A549 (cell line): ENCODE measurements around the gene BEND6. TPM values are rescaled to one million over a fixed set of nuclear protein-coding genes. Genes with fewer than 3 reads are reported as not detected.

Source experiments
- ATAC-seq, 2 experiments: fragments of 200-7000 bp in 1 of 2; fragments of >200 bp in 1 of 2; cut with Nextera tagmentation in 1 of 2; cut with Tn5 transposase in 1 of 2; 3 replicates each; pipeline versions ENCODE4 v1.8.0 to v1.9.1; 2018 to 2020; ENCODE audit warnings: mild to moderate bottlenecking in 1 of 2, moderate library complexity in 1 of 2
- CTCF ChIA-PET: fragments of 300-600 bp; sonication (Branson Sonifier 250); formaldehyde crosslinking; extraction: SDS; loops from one replicate; lab custom pipeline; 2021; ENCODE audit warnings: antibody characterized with exemption, inconsistent platforms; lab: Yijun Ruan, JAX
- POLR2A ChIA-PET: fragments of 350-600 bp; formaldehyde crosslinking; extraction: SDS; loops from one replicate; lab custom pipeline; 2021; ENCODE audit warnings: antibody characterized with exemption, inconsistent platforms; lab: Yijun Ruan, JAX
- DNase-seq, 2 experiments: peaks; one replicate each; pipeline versions ENCODE4 v3.0.0 to v3.0.0-alpha.2; 2011 to 2016; ENCODE audit warnings: low read depth in 1 of 2, low spot score in 1 of 2
- FAIRE-seq: peaks from 2 replicates; lab custom pipeline; 2011; peaks lifted over from hg19 to GRCh38; lab: Jason Lieb, UNC
- H3K27ac ChIP-seq, 2 experiments: fragments of >200 bp; sonication (Bioruptor Twin); formaldehyde crosslinking; 3 replicates each; pipeline ENCODE4 v1.5.1; 2016 to 2017
- H3K4me1 ChIP-seq: fragments of >200 bp; sonication (Bioruptor Twin); formaldehyde crosslinking; 3 replicates; pipeline ENCODE4 v1.6.1; 2016
- H3K4me2 ChIP-seq: fragments of >200 bp; sonication (Bioruptor Twin); formaldehyde crosslinking; 3 replicates; pipeline ENCODE4 v1.6.1; 2016
- H3K4me3 ChIP-seq: fragments of >200 bp; sonication (Bioruptor Twin); formaldehyde crosslinking; 3 replicates; pipeline ENCODE4 v1.5.1; 2016
- H3K9me3 ChIP-seq: fragments of >200 bp; sonication (Bioruptor Twin); formaldehyde crosslinking; 3 replicates; pipeline ENCODE4 v1.6.1; 2016
- BCL3 ChIP-seq: fragments of >200 bp; sonication (Bioruptor Twin); formaldehyde crosslinking; IDR thresholded peaks from 3 replicates; pipeline ENCODE4 v1.6.1; 2016
- CBX8 ChIP-seq: fragments of 200-600 bp; sonication (generic); IDR thresholded peaks from 2 replicates; pipeline ENCODE4 v1.6.1; 2016
- CTCF ChIP-seq: fragments of >200 bp; sonication (Bioruptor Twin); formaldehyde crosslinking; IDR thresholded peaks from 3 replicates; pipeline ENCODE4 v1.5.1; 2016
- EHMT2 ChIP-seq: fragments of 200-600 bp; sonication (generic); IDR thresholded peaks from 2 replicates; pipeline ENCODE4 v1.6.1; 2016; ENCODE audit warnings: antibody characterized with exemption, low read depth, mild to moderate bottlenecking, moderate library complexity
- ELK1 ChIP-seq: fragments of 150-350 bp; IDR thresholded peaks from 2 replicates; pipeline ENCODE4 v1.6.1; 2014; ENCODE audit warnings: low read depth, mild to moderate bottlenecking, low read length
- EP300 ChIP-seq, 2 experiments: fragments of >200 bp; sonication (Bioruptor Twin); formaldehyde crosslinking; IDR thresholded peaks; 2 replicates in 1 of 2; 3 replicates in 1 of 2; pipeline ENCODE4 v1.6.1; 2016 to 2017
- FOSL2 ChIP-seq, 2 experiments: fragments of 450-650 bp in 1 of 2; fragments of >200 bp in 1 of 2; sonication (Bioruptor Twin) in 1 of 2; formaldehyde crosslinking; IDR thresholded peaks; 2 replicates each; pipeline versions ENCODE4 v1.5.0 to v1.6.1; 2016 to 2020; ENCODE audit warnings: mild to moderate bottlenecking in 1 of 2, moderate library complexity in 1 of 2
- HOXB5 ChIP-seq: fragments of 250-450 bp; sonication (Bioruptor Pico); IDR thresholded peaks from 2 replicates; pipeline ENCODE4 v1.5.0; 2020; ENCODE audit warnings: mild to moderate bottlenecking, moderate library complexity
- JUN ChIP-seq, 2 experiments: fragments of >200 bp; sonication (Bioruptor Twin); formaldehyde crosslinking; IDR thresholded peaks; 2 replicates in 1 of 2; 3 replicates in 1 of 2; pipeline ENCODE4 v1.6.1; 2016 to 2017
- JUNB ChIP-seq: fragments of >200 bp; sonication (Bioruptor Twin); formaldehyde crosslinking; IDR thresholded peaks from 2 replicates; pipeline ENCODE4 v1.6.1; 2016
- MAFK ChIP-seq: fragments of 450-650 bp; IDR thresholded peaks from 2 replicates; pipeline ENCODE4 v1.6.1; 2014; ENCODE audit not compliant: partially characterized antibody
- MAZ ChIP-seq: fragments of 150-350 bp; IDR thresholded peaks from 2 replicates; pipeline ENCODE4 v1.6.1; 2014; ENCODE audit warnings: antibody characterized with exemption, low read depth, low read length, borderline replicate concordance
- NFE2L2 ChIP-seq: fragments of 150-350 bp; conservative IDR thresholded peaks from 2 replicates; pipeline ENCODE4 v1.6.1; 2014; ENCODE audit warnings: low read length
- NPAS2 ChIP-seq: fragments of 250-450 bp; sonication (Bioruptor Pico); IDR thresholded peaks from 2 replicates; pipeline ENCODE4 v1.8.0; 2022; ENCODE audit warnings: mild to moderate bottlenecking, moderate library complexity, borderline replicate concordance
- PHF8 ChIP-seq: fragments of 200-600 bp; sonication (generic); IDR thresholded peaks from 2 replicates; pipeline ENCODE4 v1.6.1; 2016; ENCODE audit warnings: low read depth, mild to moderate bottlenecking, antibody characterized with exemption, moderate library complexity, borderline replicate concordance
- RARB ChIP-seq: fragments of 250-450 bp; sonication (Bioruptor Pico); IDR thresholded peaks from 2 replicates; pipeline ENCODE4 v1.8.0; 2021; ENCODE audit warnings: mild to moderate bottlenecking, moderate library complexity
- RCOR1 ChIP-seq: fragments of 150-350 bp; IDR thresholded peaks from 2 replicates; pipeline ENCODE4 v1.6.1; 2014; ENCODE audit warnings: antibody characterized with exemption, low read length, low read depth
- REST ChIP-seq: fragments of 200-600 bp; sonication (generic); IDR thresholded peaks from 2 replicates; pipeline ENCODE4 v1.6.1; 2016; ENCODE audit warnings: antibody characterized with exemption, mild to moderate bottlenecking, moderate library complexity
- RNF2 ChIP-seq: fragments of 200-600 bp; sonication (generic); IDR thresholded peaks from 2 replicates; pipeline ENCODE4 v1.6.1; 2016; ENCODE audit warnings: low read depth, mild to moderate bottlenecking, antibody characterized with exemption, moderate library complexity, borderline replicate concordance
- TFCP2L1 ChIP-seq: fragments of 250-450 bp; sonication (Bioruptor Pico); IDR thresholded peaks from 2 replicates; pipeline ENCODE4 v1.5.0; 2021; ENCODE audit warnings: mild to moderate bottlenecking
- TP53 ChIP-seq: fragments of 250-450 bp; sonication (Bioruptor Pico); IDR thresholded peaks from 2 replicates; pipeline ENCODE4 v1.5.0; 2021; ENCODE audit warnings: mild to moderate bottlenecking, moderate library complexity
- USF2 ChIP-seq: fragments of 450-650 bp; IDR thresholded peaks from 2 replicates; pipeline ENCODE4 v1.6.1; 2014; ENCODE audit warnings: antibody characterized with exemption
- ZSCAN20 ChIP-seq: fragments of 250-450 bp; sonication (Bioruptor Pico); IDR thresholded peaks from 2 replicates; pipeline ENCODE4 v1.8.0; 2022; ENCODE audit warnings: mild to moderate bottlenecking, moderate library complexity
- WGBS: methylation state at CpG from one replicate; pipeline ENCODE4 v1.1.6; 2017; ENCODE audit errors: missing lambda C conversion rate; 5-methylcytosine and 5-hydroxymethylcytosine counted together
- polyA plus RNA-seq, 4 experiments: library from polyadenylated mRNA; depleted of rRNA in 3 of 4; stranded (reverse); fragments of >200 nt; fragmentation: RNase III in 1 of 4; extraction: RNeasy Plus Mini Kit Qiagen cat#74134 plus additional on column Dnase treatment in 1 of 4; gene quantifications; 2 replicates in 3 of 4; 3 replicates in 1 of 4; pipeline ENCODE4 v1.2.3, GENCODE V29; 2011 to 2017

The BEND6 gene
- polyA plus RNA-seq, 2 of the 4 experiments (the other 2 are of a cell fraction), result 2.1 to 2.9 TPM

GRCh38 chr6:56947924-56948323 lies 7.0 kb upstream of the BEND6 start:
- Histone ChIP-seq H3K4me2 (no peak overlapping the region), H3K4me3 (no peak overlapping the region), H3K27ac (no peak overlapping the region), H3K9me3 (no peaks in the 10 kb centered on the region), H3K4me1 (peaks cover 26% of the 10 kb centered on the region)
- no peak for DNase-seq
- CTCF ChIA-PET, result interaction anchor here (1.1 kb wide), 1 partner anchor 12 kb away, joined by 3 read pairs; no protein-coding TSS in a partner anchor
- no peak for ATAC-seq
- WGBS, result 86% methylated on average over 1 of the region's 1 CpG
- no peak for FAIRE-seq
- TF ChIP-seq BCL3 (no peak), RARB (CRISPR knock-in tag) (no peak), EP300 (IDR thresholded peaks at IDR 0.05) (no peak), USF2 (no peak), CTCF (no peak), HOXB5 (CRISPR knock-in tag) (no peak), JUNB (no peak), EHMT2 (no peak), REST (no peak), NPAS2 (CRISPR knock-in tag) (no peak), MAFK (no peak), JUN (IDR thresholded peaks at IDR 0.05) (no peak), PHF8 (no peak)
- POLR2A ChIA-PET, result no interaction called here

- WGBS, result 88% methylated on average over 3 of the region's 3 CpGs
- no peak overlapping the region for H3K4me3 ChIP-seq
- H3K4me2 ChIP-seq, result no peak overlapping the region
- CTCF ChIA-PET, result interaction anchor here (0.9 kb wide), 1 partner anchor 45 kb away, joined by 3 read pairs; no protein-coding TSS in a partner anchor
- ATAC-seq, result no peak
- no peak for TF ChIP-seq JUNB
- no peak for TF ChIP-seq NFE2L2
- TF ChIP-seq RCOR1, result no peak
- TF ChIP-seq CTCF, result no peak
- no peak for TF ChIP-seq ELK1
- no peak for TF ChIP-seq ZSCAN20 (CRISPR knock-in tag)
- TF ChIP-seq HOXB5 (CRISPR knock-in tag), result no peak
- TF ChIP-seq EHMT2, result no peak
- no peak for TF ChIP-seq CBX8
- TF ChIP-seq MAZ, result no peak
- no peak for TF ChIP-seq RNF2
- no peak for TF ChIP-seq TFCP2L1
- no peak for TF ChIP-seq FOSL2 (IDR thresholded peaks at IDR 0.05)
- no peak for TF ChIP-seq FOSL2 (CRISPR knock-in tag; IDR thresholded peaks at IDR 0.05)
- no peak for TF ChIP-seq TP53 (CRISPR knock-in tag)
- TF ChIP-seq, all 56 proteins: peak for 0
- FAIRE-seq (no peak), DNase-seq (no peak)
- H3K4me1 ChIP-seq, result peaks cover 30% of the 10 kb centered on the region
- H3K9me3 ChIP-seq, result no peaks in the 10 kb centered on the region
- POLR2A ChIA-PET, result no interaction called here
- no peak overlapping the region for H3K27ac ChIP-seq
These were observed 5.6 kb upstream of the BEND6 start for GRCh38 chr6:56949265-56949664.
